CD4-positive, alpha-beta T cell (primary cell): ENCODE measurements around the gene VSIG2. TPM values are rescaled to one million over a fixed set of nuclear protein-coding genes. Genes with fewer than 3 reads are reported as not detected.

Experiments
- ATAC-seq: fragments of 200-7000 bp; cut with Tn5 transposase; one replicate; pipeline ENCODE4 v1.10.0; 2022; ENCODE audit warnings: mild to moderate bottlenecking; ENCODE audit not compliant: poor library complexity
- CTCF ChIA-PET: fragments of 350-600 bp; sonication (Branson Sonifier 250); formaldehyde crosslinking; loops from one replicate; lab custom pipeline; 2021; ENCODE audit warnings: antibody characterized with exemption, inconsistent platforms; lab: Charles Lee
- POLR2A ChIA-PET: fragments of 350-600 bp; sonication (Branson Sonifier 250); formaldehyde crosslinking; loops from one replicate; lab custom pipeline; 2021; ENCODE audit warnings: antibody characterized with exemption, inconsistent platforms; lab: Charles Lee
- DNase-seq, 14 experiments: peaks; one replicate each; pipeline ENCODE4 v3.0.0-alpha.2; 2013 to 2020; ENCODE audit warnings: mixed read lengths in 2 of 14
- H3K27ac ChIP-seq, 2 donors: one replicate each; pipeline versions ENCODE4 v1.5.1 to v1.7.0; 2013; ENCODE audit warnings: low read length in 2 of 2, low read depth in 1 of 2, mild to moderate bottlenecking in 1 of 2
- H3K27me3 ChIP-seq, 2 experiments: 1 replicate in 1 of 2; 2 replicates in 1 of 2; pipeline versions ENCODE4 v1.6.1 to v1.7.0; 2013; ENCODE audit warnings: low read length in 2 of 2, control low read depth in 1 of 2, mild to moderate bottlenecking in 1 of 2, moderate library complexity in 1 of 2; ENCODE audit not compliant: insufficient read depth in 2 of 2, control insufficient read depth in 1 of 2
- H3K36me3 ChIP-seq: one replicate; pipeline ENCODE4 v1.6.1; 2013; ENCODE audit warnings: low read length, control low read depth; ENCODE audit not compliant: insufficient read depth
- H3K4me1 ChIP-seq: one replicate; pipeline ENCODE4 v1.6.1; 2013; ENCODE audit warnings: low read length, control low read depth; ENCODE audit not compliant: insufficient read depth
- H3K4me3 ChIP-seq: one replicate; pipeline ENCODE4 v1.5.1; 2013; ENCODE audit warnings: mild to moderate bottlenecking, low read length, moderate library complexity
- H3K9me3 ChIP-seq, 2 experiments: 1 replicate in 1 of 2; 2 replicates in 1 of 2; pipeline versions ENCODE4 v1.6.1 to v1.7.0; 2013; ENCODE audit warnings: low read length in 2 of 2, mild to moderate bottlenecking in 2 of 2, control low read depth in 1 of 2, moderate library complexity in 1 of 2; ENCODE audit not compliant: control insufficient read depth in 1 of 2, insufficient read depth in 1 of 2
- H3K27ac Mint-ChIP-seq: one replicate; pipeline ENCODE4 v1.8.0; 2020; ENCODE audit warnings: mixed read lengths
- H3K27me3 Mint-ChIP-seq: one replicate; pipeline ENCODE4 v1.8.0; 2021; ENCODE audit warnings: mixed read lengths
- H3K36me3 Mint-ChIP-seq: one replicate; pipeline ENCODE4 v1.8.0; 2021; ENCODE audit warnings: low read depth, mixed read lengths
- H3K4me1 Mint-ChIP-seq: one replicate; pipeline ENCODE4 v1.8.0; 2021; ENCODE audit warnings: low read depth, mixed read lengths
- H3K4me3 Mint-ChIP-seq: one replicate; pipeline ENCODE4 v1.8.0; 2020; ENCODE audit warnings: mild to moderate bottlenecking, mixed read lengths
- H3K9me3 Mint-ChIP-seq: one replicate; pipeline ENCODE4 v1.8.0; 2020; ENCODE audit warnings: mixed read lengths
- CTCF ChIP-seq: fragments of 200-600 bp; IDR thresholded peaks from one replicate; pipeline ENCODE4 v1.8.0; 2022; ENCODE audit warnings: antibody characterized with exemption, mild to moderate bottlenecking
- intact Hi-C, 2 experiments: fragments of 100-400 bp; cut with DNase I in 1 of 2; cut with micrococcal nuclease in 1 of 2; formaldehyde crosslinking; loops; one replicate each; pipeline versions ENCODE4 v1.15.1 to v1.9.0; 2023 to 2025; cut with DNase I, micrococcal nuclease
- total RNA-seq, 174 experiments: library from RNA in 2 of 174; stranded (reverse) in 2 of 174; gene quantifications; one replicate each; pipeline ENCODE4 v1.2.3 and lab custom pipeline; 2021 to 2026

The VSIG2 gene
- total RNA-seq, 2 experiments from 2014 or later, result 0.28 TPM; not detected in 1

- H3K9me3 ChIP-seq, result no peaks in the 10 kb centered on the region
- H3K27me3 ChIP-seq, result no peaks in the 10 kb centered on the region
- ChIA-PET CTCF (interaction anchor here (0.6 to 1.8 kb wide), 5 partner anchors 11 to 100 kb away, joined by 3 to 6 read pairs (median 4); no protein-coding TSS in a partner anchor), POLR2A (interaction anchor here (0.7 to 1.1 kb wide), 2 partner anchors 10 to 30 kb away, joined by 3 read pairs; no protein-coding TSS in a partner anchor)
- Mint-ChIP-seq H3K9me3 (no peaks in the 10 kb centered on the region), H3K36me3 (peaks cover 53% of the 10 kb centered on the region), H3K27ac (no peak overlapping the region), H3K4me3 (no peak overlapping the region), H3K4me1 (no peaks in the 10 kb centered on the region), H3K27me3 (no peaks in the 10 kb centered on the region)
- ATAC-seq (no peak), DNase-seq (no peak)
- no peak overlapping the region for H3K4me3 ChIP-seq
- H3K36me3 ChIP-seq, result peaks cover 13% of the 10 kb centered on the region
- intact Hi-C loops, result loop anchor here in 1 of 2 experiments (10.0 kb wide), 1 partner anchor 1024 kb away; the partner anchor contains the start of gene ZNF202
- no peak overlapping the region for H3K27ac ChIP-seq
- H3K4me1 ChIP-seq, result no peaks in the 10 kb centered on the region
- no peak for TF ChIP-seq CTCF
Measured at GRCh38 chr11:124768914-124769313, 16.9 kb upstream of the VSIG2 start.

- Mint-ChIP-seq H3K4me3 (no peak overlapping the region), H3K9me3 (no peaks in the 10 kb centered on the region), H3K27me3 (peaks cover 11% of the 10 kb centered on the region), H3K36me3 (peaks cover 30% of the 10 kb centered on the region), H3K4me1 (peaks cover 12% of the 10 kb centered on the region), H3K27ac (no peak overlapping the region)
- Histone ChIP-seq H3K27me3 (peaks cover 5 to 8% of the 10 kb centered on the region in 2 experiments), H3K9me3 (no peaks in the 10 kb centered on the region), H3K4me3 (no peak overlapping the region), H3K36me3 (peaks cover 6% of the 10 kb centered on the region), H3K27ac (no peak overlapping the region), H3K4me1 (peaks cover 24% of the 10 kb centered on the region)
- ChIA-PET POLR2A (interaction anchor here (6.5 kb wide), 1 partner anchor 19 kb away, joined by 65 read pairs; no protein-coding TSS in a partner anchor), CTCF (interaction anchor here (1.0 to 6.1 kb wide), 4 partner anchors 20 to 96 kb away, joined by 3 to 45 read pairs (median 17); no protein-coding TSS in a partner anchor)
- intact Hi-C loops, result loop anchor here in 1 of 2 experiments (10.0 kb wide), 1 partner anchor 1021 kb away; the partner anchor contains the start of gene ZNF202
- ATAC-seq (no peak), DNase-seq (no peak)
- TF ChIP-seq CTCF, result no peak
Measured at GRCh38 chr11:124766156-124766555, 14.1 kb upstream of the VSIG2 start.

- Histone ChIP-seq H3K4me1 (peaks cover 50% of the 10 kb centered on the region), H3K27me3 (peaks cover 33 to 35% of the 10 kb centered on the region in 2 experiments), H3K4me3 (peak overlapping the region; percentile 68), H3K36me3 (peaks cover 6% of the 10 kb centered on the region), H3K27ac (no peak overlapping the region), H3K9me3 (peaks cover 0 to 15% of the 10 kb centered on the region in 2 experiments)
- Mint-ChIP-seq H3K36me3 (peaks cover 13% of the 10 kb centered on the region), H3K27me3 (peaks cover 38% of the 10 kb centered on the region), H3K4me1 (peaks cover 30% of the 10 kb centered on the region), H3K4me3 (peak overlapping the region; percentile 97), H3K27ac (no peak overlapping the region), H3K9me3 (no peaks in the 10 kb centered on the region)
- CTCF ChIA-PET, result interaction anchor here (0.6 to 6.1 kb wide), 24 partner anchors 9 to 852 kb away, joined by 3 to 60 read pairs (median 5); partner anchors contain the start of genes MSANTD2, SIAE, SPA17 and VSIG2
- DNase-seq (peak; percentile 81 to 92 (median 86)), ATAC-seq (peak; percentile 50)
- intact Hi-C loops, result loop anchor here (1.0 to 10.0 kb wide), 6 partner anchors 17 to 1019 kb away; partner anchors contain the start of gene ZNF202 (in 1 of the 2)
- POLR2A ChIA-PET, result interaction anchor here (0.7 to 6.5 kb wide), 6 partner anchors 16 to 196 kb away, joined by 3 to 65 read pairs (median 6); partner anchors contain the start of genes MSANTD2, SIAE and SPA17
- peak; percentile 77 for TF ChIP-seq CTCF
Measured at GRCh38 chr11:124763156-124763947, 11.3 kb upstream of the VSIG2 start.
